Activated CD4-positive, alpha-beta T cell treated with anti-CD3 and anti-CD28 coated beads, Interleukin-10, Interleukin-2, amounts not matched to agents 100 ng/mL and 50 ng/mL, durations not matched to agents 16 hours and 8 hours (primary cell): ENCODE measurements around the gene KRTAP5-8.
A peak's percentile ranks its signal among the peaks of the same experiment; 100 is the strongest.
"Not testable (repeated sequence)": the region's sequence is repeated elsewhere in the genome, so short reads cannot be mapped to it uniquely, and the experiment has no call there.

ENCODE experiments used
- DNase-seq: peaks from one replicate; pipeline ENCODE4 v3.0.0-alpha.2; 2020

Gene KRTAP5-8

GRCh38 chr11:71575723-71576424 is 38.0 kb downstream of the KRTAP5-8 start:
- DNase-seq, result no peak

- not testable (repeated sequence) for DNase-seq
Measured at GRCh38 chr11:71576688-71577465, 39.1 kb downstream of the KRTAP5-8 start.

GRCh38 chr11:71577469-71578004 is 39.7 kb downstream of the KRTAP5-8 start:
- no peak for DNase-seq

GRCh38 chr11:71579513-71579912 is 41.7 kb downstream of the KRTAP5-8 start:
- DNase-seq, result not testable (repeated sequence)

- DNase-seq, result peak; percentile 40
Measured at GRCh38 chr11:71580057-71581003, 42.5 kb downstream of the KRTAP5-8 start.

GRCh38 chr11:71581826-71582225 is 44.0 kb downstream of the KRTAP5-8 start:
- DNase-seq, result no peak

- no peak for DNase-seq
Measured at GRCh38 chr11:71582309-71582895, 44.6 kb downstream of the KRTAP5-8 start, which contains the start of gene KRTAP5-11. TSS of gene KRTAP5-11 (minus strand) at chr11:71582875. CDS start at chr11:71582837, 38 bp downstream.

- DNase-seq, result not testable (repeated sequence)
Measured at GRCh38 chr11:71582969-71583368, 45.1 kb downstream of the KRTAP5-8 start.

- DNase-seq, result not testable (repeated sequence)
Measured at GRCh38 chr11:71585673-71586072, 47.8 kb downstream of the KRTAP5-8 start.

GRCh38 chr11:71588314-71588713 is 50.5 kb downstream of the KRTAP5-8 start:
- DNase-seq, result not testable (repeated sequence)
